SK-N-SH (cell line): ENCODE results near the gene CHFR.

Source experiments
- EP300 ChIP-seq, 2 experiments: IDR thresholded peaks; 2 replicates each; pipeline versions ENCODE4 v1.4.0 to v1.6.1; 2012; ENCODE audit warnings: borderline replicate concordance in 1 of 2, low read depth in 1 of 2, low read length in 1 of 2
- RFX5 ChIP-seq: IDR thresholded peaks from 2 replicates; pipeline ENCODE4 v1.6.1; 2012; ENCODE audit warnings: mild to moderate bottlenecking, improper control_type of control experiment, low read length
- RXRA ChIP-seq: IDR thresholded peaks from 2 replicates; pipeline ENCODE4 v1.4.0; 2012; ENCODE audit warnings: low read depth, mild to moderate bottlenecking, borderline replicate concordance
- SIN3A ChIP-seq: IDR thresholded peaks from 2 replicates; pipeline ENCODE4 v1.6.1; 2012; ENCODE audit warnings: low read depth, mild to moderate bottlenecking, low read length, moderate library complexity, borderline replicate concordance
- TF ChIP-seq, protein P1 (sequence below): fragments of 200-600 bp; sonication (generic); IDR thresholded peaks from 2 replicates; pipeline ENCODE4 v1.6.1; 2017; ENCODE audit warnings: antibody characterized with exemption, mild to moderate bottlenecking, moderate library complexity

DNA sequence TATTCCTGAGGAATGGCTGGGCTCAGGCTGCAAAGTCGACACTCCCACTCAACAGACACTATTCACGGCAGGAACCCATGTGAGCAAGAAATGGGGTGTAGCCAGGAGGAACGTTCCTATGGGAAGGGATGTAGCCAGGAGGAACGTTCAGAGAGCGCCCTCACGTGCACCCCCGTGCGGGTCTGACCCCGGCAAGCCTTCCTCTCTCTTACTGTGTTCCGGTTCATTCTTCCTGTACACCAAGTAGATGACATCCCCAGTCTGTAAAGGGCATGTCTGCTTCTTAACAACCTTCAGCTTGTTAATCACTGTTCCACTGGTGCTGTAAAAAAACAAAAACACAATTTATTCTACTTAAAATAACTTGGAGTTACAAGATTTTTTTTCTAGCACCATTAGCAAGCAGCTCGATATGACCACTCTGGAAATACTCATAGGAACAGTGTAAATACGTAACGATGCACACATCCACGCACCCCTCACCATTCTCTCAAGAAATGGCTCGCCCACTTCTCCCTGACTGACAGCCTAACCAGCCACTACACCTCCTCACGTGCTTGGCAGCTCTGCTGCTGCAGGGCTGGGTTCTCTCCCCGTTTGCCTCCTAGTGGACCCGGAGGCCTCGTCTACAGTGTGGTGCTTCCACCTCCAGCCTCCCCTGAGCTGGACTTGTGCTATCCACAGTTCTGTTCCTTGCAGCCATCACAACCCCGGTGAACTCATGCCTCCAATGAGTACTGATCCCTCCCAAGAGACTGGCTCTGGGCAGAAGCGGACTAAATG is 15.1 kb downstream of the CHFR start:
- no peak for TF ChIP-seq SIN3A
- TF ChIP-seq, protein P1, sequence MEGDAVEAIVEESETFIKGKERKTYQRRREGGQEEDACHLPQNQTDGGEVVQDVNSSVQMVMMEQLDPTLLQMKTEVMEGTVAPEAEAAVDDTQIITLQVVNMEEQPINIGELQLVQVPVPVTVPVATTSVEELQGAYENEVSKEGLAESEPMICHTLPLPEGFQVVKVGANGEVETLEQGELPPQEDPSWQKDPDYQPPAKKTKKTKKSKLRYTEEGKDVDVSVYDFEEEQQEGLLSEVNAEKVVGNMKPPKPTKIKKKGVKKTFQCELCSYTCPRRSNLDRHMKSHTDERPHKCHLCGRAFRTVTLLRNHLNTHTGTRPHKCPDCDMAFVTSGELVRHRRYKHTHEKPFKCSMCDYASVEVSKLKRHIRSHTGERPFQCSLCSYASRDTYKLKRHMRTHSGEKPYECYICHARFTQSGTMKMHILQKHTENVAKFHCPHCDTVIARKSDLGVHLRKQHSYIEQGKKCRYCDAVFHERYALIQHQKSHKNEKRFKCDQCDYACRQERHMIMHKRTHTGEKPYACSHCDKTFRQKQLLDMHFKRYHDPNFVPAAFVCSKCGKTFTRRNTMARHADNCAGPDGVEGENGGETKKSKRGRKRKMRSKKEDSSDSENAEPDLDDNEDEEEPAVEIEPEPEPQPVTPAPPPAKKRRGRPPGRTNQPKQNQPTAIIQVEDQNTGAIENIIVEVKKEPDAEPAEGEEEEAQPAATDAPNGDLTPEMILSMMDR: no peak
- TF ChIP-seq RXRA: no peak
- no peak for TF ChIP-seq EP300 (IDR thresholded peaks at IDR 0.05; ENCODE audit: borderline replicate concordance in 1 of 2, low read depth in 1 of 2, low read length in 1 of 2)
- TF ChIP-seq RFX5: no peak
